Measurements from ENCODE around the gene PEAK1. TPM values are rescaled to one million over a fixed set of nuclear protein-coding genes. Genes with fewer than 3 reads are reported as not detected.

PEAK1 gene
- total and polyA plus RNA-seq, 2 donors (not counting 3 experiments of a cell fraction or from before 2014, with no cell fraction given) = 17.9 to 91.9 TPM

- TF ChIP-seq JUN (IDR thresholded peaks at IDR 0.05; ENCODE audit: borderline replicate concordance, insufficient read depth, insufficient read length, low read depth) (no peak), CTCF (IDR thresholded peaks at IDR 0.05; ENCODE audit: extremely low read depth in 1 of 2, insufficient read depth in 1 of 2, low read depth in 1 of 2, low read length in 2 of 2) (no peak), FOS (IDR thresholded peaks at IDR 0.05; ENCODE audit: borderline replicate concordance, insufficient read depth, low read length) (no peak), MAX (IDR thresholded peaks at IDR 0.05; ENCODE audit: insufficient read depth, insufficient read length) (no peak), GATA2 (IDR thresholded peaks at IDR 0.05; ENCODE audit: insufficient read depth, insufficient read length, low read depth, low read length) (no peak), MYC (IDR thresholded peaks at IDR 0.05; ENCODE audit: low read depth, low read length) (no peak), POLR2AphosphoS5 (IDR thresholded peaks at IDR 0.05; ENCODE audit: insufficient read depth, low read depth, low read length) (no peak), EZH2 (IDR thresholded peaks at IDR 0.05; ENCODE audit: borderline replicate concordance, low read depth, low read length, severe bottlenecking) (no peak), POLR2A (IDR thresholded peaks at IDR 0.05; ENCODE audit: low read depth, low read length) (no peak)
- H4K20me1 ChIP-seq (replicated peaks; ENCODE audit: control insufficient read depth, extremely low read depth, insufficient read depth, low read length) = peaks cover 18% of the 10 kb centered on the region
- no peak overlapping the region for H3K4me2 ChIP-seq (ENCODE audit: insufficient read depth, low read length)
- peaks cover 79% of the 10 kb centered on the region for H3K79me2 ChIP-seq (ENCODE audit: control insufficient read depth, insufficient read depth, low read length)
- no peaks in the 10 kb centered on the region for H3K36me3 ChIP-seq (ENCODE audit: control insufficient read depth in 2 of 2, extremely low read depth in 1 of 2, insufficient read depth in 2 of 2, low read length in 2 of 2)
- no peaks in the 10 kb centered on the region for H3K9me3 ChIP-seq (replicated peaks; ENCODE audit: control insufficient read depth, insufficient read depth, low read length)
- no peaks in the 10 kb centered on the region for H3K4me1 ChIP-seq (ENCODE audit: control insufficient read depth, extremely low read depth, insufficient read depth, low read length)
- H3K9me1 ChIP-seq (replicated peaks; ENCODE audit: control insufficient read depth, extremely low read depth, insufficient read depth, low read length) = peaks cover 4% of the 10 kb centered on the region
- H3K27ac ChIP-seq (ENCODE audit: insufficient read depth, low read depth, low read length) = no peak overlapping the region
- ChIA-PET CTCF (no interaction called here), POLR2A (no interaction called here)
- no peak for DNase-seq (ENCODE audit: low read depth, low spot score)
- H3K4me3 ChIP-seq (replicated peaks in 1 of 3; ENCODE audit: insufficient read depth in 1 of 3, low read depth in 1 of 3, low read length in 3 of 3) = no peak overlapping the region
- no TSS peak for BruUV-seq (replicated peaks)
- dilution Hi-C loops (cut with MboI; ENCODE audit: extremely low pct_ligation_motif_present, low sequenced_read_pairs) = no loop called here
- no peak overlapping the region for H3K9ac ChIP-seq (replicated peaks; ENCODE audit: extremely low read depth, insufficient read depth, low read length)
- H3K27me3 ChIP-seq (ENCODE audit: control insufficient read depth in 2 of 2, insufficient read depth in 2 of 2, low read length in 2 of 2) = no peaks in the 10 kb centered on the region
- intact Hi-C loops (cut with micrococcal nuclease) = no loop called here
- FAIRE-seq = no peak
- H2AFZ ChIP-seq (ENCODE audit: low read depth, low read length) = no peak overlapping the region
These were observed 46.5 kb downstream of the PEAK1 start for GRCh38 chr15:77373441-77373840.
